HCT116 (cell line): ENCODE data around the gene CCDC63. TPM values are rescaled to one million over a fixed set of nuclear protein-coding genes. Genes with fewer than 3 reads are reported as not detected.

Source experiments
- ATAC-seq: fragments of 200-7000 bp; cut with Tn5 transposase; 2 replicates; pipeline ENCODE4 v1.9.1; 2020; ENCODE audit warnings: mild to moderate bottlenecking, moderate library complexity
- BruUV-seq: library from RNA; stranded (reverse); fragments of 400-500 nt; replicated peaks from 2 replicates; lab custom pipeline; 2021; lab: Mats Ljungman, UMichigan
- CTCF ChIA-PET: fragments of 300-600 bp; sonication (Branson Sonifier 250); formaldehyde crosslinking; loops from one replicate; lab custom pipeline; 2021; ENCODE audit warnings: antibody characterized with exemption; lab: Charles Lee
- POLR2A ChIA-PET: fragments of 300-600, 350-600 bp; sonication (Branson Sonifier 250); formaldehyde crosslinking; loops from one replicate; lab custom pipeline; 2021; ENCODE audit warnings: antibody characterized with exemption; lab: Charles Lee
- RAD21 ChIA-PET, 2 experiments: fragments of 300-600 bp; sonication (Branson Sonifier 250); formaldehyde crosslinking; loops; one replicate each; lab custom pipeline; 2023; ENCODE audit warnings: low total read pairs in 2 of 2; ENCODE audit not compliant: uncharacterized antibody in 2 of 2, unreplicated experiment in 2 of 2, low non-redundant PET in 1 of 2; lab: Charles Lee
- DNase-seq: peaks from one replicate; pipeline ENCODE4 v3.0.0-alpha.2; 2010; ENCODE audit warnings: low read depth, low spot score
- H2AFZ ChIP-seq: fragments of 200-600 bp; shearing (Covaris generic), sonication (generic); 2 replicates; pipeline ENCODE4 v1.6.1; 2017; ENCODE audit warnings: low read depth, mixed run types, mixed read lengths, antibody characterized with exemption, low read length; ENCODE audit not compliant: poor library complexity, severe bottlenecking
- H3K27ac ChIP-seq: 2 replicates; pipeline ENCODE4 v1.5.1; 2012; ENCODE audit warnings: low read depth, low read length
- H3K27me3 ChIP-seq: fragments of 200-600 bp; sonication (generic); 2 replicates; pipeline ENCODE4 v1.6.1; 2016; ENCODE audit warnings: mixed run types, low read length, mixed read lengths; ENCODE audit not compliant: insufficient read depth
- H3K36me3 ChIP-seq, 2 experiments: fragments of 200-500 bp in 1 of 2; fragments of 200-600 bp in 1 of 2; sonication (Bioruptor generic) in 1 of 2; sonication (generic) in 1 of 2; 2 replicates each; pipeline versions ENCODE4 v1.5.1 to v1.6.1; 2014 to 2016; ENCODE audit warnings: low read length in 2 of 2, inconsistent platforms in 1 of 2, mixed read lengths in 1 of 2, mixed run types in 1 of 2; ENCODE audit not compliant: insufficient read depth in 2 of 2, control insufficient read depth in 1 of 2
- H3K4me1 ChIP-seq, 2 experiments: fragments of 200-600 bp in 1 of 2; sonication (generic) in 1 of 2; 2 replicates each; pipeline versions ENCODE4 v1.5.1 to v1.6.1; 2012 to 2017; ENCODE audit warnings: low read length in 2 of 2, inconsistent platforms in 1 of 2, mild to moderate bottlenecking in 1 of 2, mixed read lengths in 1 of 2, mixed run types in 1 of 2, moderate library complexity in 1 of 2; ENCODE audit not compliant: insufficient read depth in 2 of 2, control insufficient read depth in 1 of 2
- H3K4me2 ChIP-seq: fragments of 200-600 bp; sonication (generic); 2 replicates; pipeline ENCODE4 v1.6.1; 2017; ENCODE audit warnings: mixed run types, low read length, mixed read lengths
- H3K4me3 ChIP-seq, 2 experiments: fragments of 200-600 bp in 1 of 2; sonication (generic) in 1 of 2; replicated peaks in 1 of 2; 2 replicates each; pipeline ENCODE4 v1.5.1; 2011 to 2016; ENCODE audit warnings: low read length in 2 of 2, control low read depth in 1 of 2, low read depth in 1 of 2, mild to moderate bottlenecking in 1 of 2, mixed read lengths in 1 of 2, mixed run types in 1 of 2
- H3K79me2 ChIP-seq: fragments of 200-600 bp; sonication (generic); 2 replicates; pipeline ENCODE4 v1.6.1; 2017; ENCODE audit warnings: mild to moderate bottlenecking, mixed run types, low read length, moderate library complexity, mixed read lengths; ENCODE audit not compliant: insufficient read depth
- H3K9ac ChIP-seq: fragments of 200-600 bp; sonication (generic); 2 replicates; pipeline ENCODE4 v1.6.1; 2016; ENCODE audit warnings: low read length, mixed read lengths
- H3K9me2 ChIP-seq: fragments of 200-600 bp; sonication (generic), shearing (Covaris generic); 2 replicates; pipeline ENCODE4 v1.6.1; 2017; ENCODE audit warnings: mixed run types, mild to moderate bottlenecking, moderate library complexity; ENCODE audit not compliant: insufficient read depth
- H3K9me3 ChIP-seq, 2 experiments: fragments of 200-500 bp in 1 of 2; fragments of 200-600 bp in 1 of 2; sonication (Bioruptor generic) in 1 of 2; sonication (generic) in 1 of 2; 2 replicates each; pipeline ENCODE4 v1.6.1; 2014 to 2017; ENCODE audit warnings: low read length in 2 of 2, mixed read lengths in 2 of 2, inconsistent platforms in 1 of 2, low read depth in 1 of 2, mild to moderate bottlenecking in 1 of 2, mixed run types in 1 of 2, moderate library complexity in 1 of 2; ENCODE audit not compliant: control insufficient read depth in 1 of 2, insufficient read depth in 1 of 2
- H4K20me1 ChIP-seq: fragments of 200-600 bp; sonication (generic), shearing (Covaris generic); 2 replicates; pipeline ENCODE4 v1.6.1; 2017; ENCODE audit warnings: mixed run types, mild to moderate bottlenecking, moderate library complexity; ENCODE audit not compliant: insufficient read depth
- CBX3 ChIP-seq: IDR thresholded peaks from 2 replicates; pipeline ENCODE4 v1.6.1; 2012; ENCODE audit warnings: low read depth
- CEBPB ChIP-seq: IDR thresholded peaks from 2 replicates; pipeline ENCODE4 v1.6.1; 2012; ENCODE audit warnings: low read depth
- CTCF ChIP-seq, 3 experiments: fragments of 200-600 bp in 1 of 3; sonication (generic) in 1 of 3; IDR thresholded peaks in 2 of 3; conservative IDR thresholded peaks in 1 of 3; 2 replicates each; pipeline ENCODE4 v1.5.1; 2012 to 2017; ENCODE audit warnings: low read depth in 2 of 3, low read length in 2 of 3, antibody characterized with exemption in 1 of 3, borderline replicate concordance in 1 of 3, control low read depth in 1 of 3, mild to moderate bottlenecking in 1 of 3, mixed read lengths in 1 of 3, mixed run types in 1 of 3, moderate library complexity in 1 of 3; ENCODE audit not compliant: insufficient read depth in 1 of 3
- EZH2phosphoT487 ChIP-seq: fragments of 200-600 bp; IDR thresholded peaks from 2 replicates; pipeline ENCODE4 v1.6.1; 2018; ENCODE audit warnings: antibody characterized with exemption, borderline replicate concordance
- MAX ChIP-seq: IDR thresholded peaks from 2 replicates; pipeline ENCODE4 v1.6.1; 2012
- POLR2A ChIP-seq: IDR thresholded peaks from 2 replicates; pipeline ENCODE4 v1.7.0; 2011; ENCODE audit warnings: borderline replicate concordance; ENCODE audit not compliant: insufficient read depth, insufficient read length; ENCODE audit errors: extremely low read depth
- RAD21 ChIP-seq: IDR thresholded peaks from 2 replicates; pipeline ENCODE4 v1.6.1; 2012; ENCODE audit warnings: low read depth, mild to moderate bottlenecking
- SIN3A ChIP-seq: IDR thresholded peaks from 2 replicates; pipeline ENCODE4 v1.6.1; 2012; ENCODE audit warnings: low read depth
- SP1 ChIP-seq: IDR thresholded peaks from 2 replicates; pipeline ENCODE4 v1.6.1; 2012; ENCODE audit warnings: low read depth
- TCF7L2 ChIP-seq: IDR thresholded peaks from 2 replicates; pipeline ENCODE4 v1.7.0; 2011; ENCODE audit warnings: borderline replicate concordance, inconsistent platforms; ENCODE audit not compliant: insufficient read depth, insufficient read length; ENCODE audit errors: extremely low read depth
- ZBTB33 ChIP-seq: IDR thresholded peaks from 2 replicates; pipeline ENCODE4 v1.6.1; 2011; ENCODE audit warnings: mild to moderate bottlenecking, low read length, moderate library complexity; ENCODE audit not compliant: insufficient replicate concordance; ENCODE audit errors: extremely low read depth
- intact Hi-C: fragments of 100-400 bp; cut with micrococcal nuclease; formaldehyde crosslinking; loops from 2 replicates; pipeline ENCODE4 v1.10.0; 2022
- total RNA-seq: library from RNA; stranded (reverse); gene quantifications from one replicate; pipeline ENCODE4 v1.2.1, GENCODE V29; 2021; ENCODE audit not compliant: unreplicated experiment

Gene CCDC63
- total RNA-seq, 1 experiment from 2014 or later = 0.47 TPM

GRCh38 chr12:110862329-110862728 lies 15.5 kb downstream of the CCDC63 start:
- Histone ChIP-seq H3K9me2 (no peaks in the 10 kb centered on the region), H3K79me2 (no peaks in the 10 kb centered on the region), H3K27ac (no peak overlapping the region), H3K4me2 (no peak overlapping the region), H3K27me3 (no peaks in the 10 kb centered on the region), H3K9me3 (no peaks in the 10 kb centered on the region), H3K36me3 (no peaks in the 10 kb centered on the region), H4K20me1 (no peaks in the 10 kb centered on the region), H3K4me3 (no peak overlapping the region), H3K4me1 (0 out of 4 replicates have a peak, but pooled peaks cover 0 to 3% of the 10 kb centered on the region in 2 experiments), H2AFZ (no peak overlapping the region), H3K9ac (no peak overlapping the region)
- CTCF ChIA-PET = no interaction called here
- RAD21 ChIA-PET = interaction anchor here in 1 of 2 experiments (0.6 kb wide), 1 partner anchor 24 kb away, joined by 3 read pairs; no protein-coding TSS in a partner anchor
- no TSS peak for BruUV-seq
- DNase-seq (no peak), ATAC-seq (no peak)
- no peak for TF ChIP-seq TCF7L2
- TF ChIP-seq SP1 = no peak
- TF ChIP-seq ZBTB33 = no peak
- TF ChIP-seq RAD21 = no peak
- TF ChIP-seq EZH2phosphoT487 = no peak
- TF ChIP-seq MAX = no peak
- TF ChIP-seq CEBPB = no peak
- no peak for TF ChIP-seq CBX3
- TF ChIP-seq SIN3A = no peak
- TF ChIP-seq CTCF (IDR thresholded peaks at IDR 0.05 in 2 of 3, conservative IDR thresholded peaks at IDR 0.05 in 1 of 3; ENCODE audit: borderline replicate concordance in 1 of 3, insufficient read depth in 1 of 3, low read depth in 2 of 3, low read length in 2 of 3) = no peak
- no peak for TF ChIP-seq POLR2A
- POLR2A ChIA-PET = no interaction called here
- intact Hi-C loops = no loop called here
